ENCODE results near the gene CDH7. TPM values are rescaled to one million over a fixed set of nuclear protein-coding genes. Genes with fewer than 3 reads are reported as not detected.

CDH7 gene
- total RNA-seq, 2 donors from 2014 or later: 0.05 to 0.15 TPM

GRCh38 chr18:65852273-65852672 is 101.5 kb downstream of the CDH7 start:
- Histone ChIP-seq H3K4me1 (no peaks in the 10 kb centered on the region), H3K9ac (ENCODE audit: low read depth in 2 of 2, low read length in 2 of 2) (no peak overlapping the region), H3K27ac (no peak overlapping the region), H3K9me3 (no peaks in the 10 kb centered on the region), H3K4me3 (no peak overlapping the region), H3K36me3 (no peaks in the 10 kb centered on the region), H3K27me3 (no peaks in the 10 kb centered on the region)
- no peak for TF ChIP-seq CTCF (IDR thresholded peaks at IDR 0.05)
- intact Hi-C loops (cut with DNase I): no loop called here
- DNase-seq: no peak

DNA sequence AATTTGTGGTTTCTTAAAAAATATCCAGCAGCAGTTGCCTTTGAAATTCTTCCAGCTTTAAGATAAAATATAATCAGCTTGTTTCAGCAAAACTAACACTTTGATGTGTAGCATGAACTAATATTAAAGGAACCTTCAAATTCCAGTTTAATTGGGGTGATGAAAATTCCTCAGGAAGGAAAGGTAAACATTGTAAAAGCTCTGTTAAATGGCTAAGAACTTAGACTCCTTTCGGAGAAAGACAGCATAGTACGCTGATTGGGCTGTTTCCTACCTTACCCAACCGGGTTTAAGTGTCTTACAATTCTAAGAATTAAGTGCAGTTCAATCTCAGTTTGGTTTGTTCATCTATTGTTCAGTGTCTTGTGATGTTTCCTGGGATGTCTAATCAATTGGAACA is 108.3 kb downstream of the CDH7 start:
- no peaks in the 10 kb centered on the region for H3K4me1 ChIP-seq
- H3K4me3 ChIP-seq: no peak overlapping the region
- no peak for TF ChIP-seq CTCF (IDR thresholded peaks at IDR 0.05)
- no peaks in the 10 kb centered on the region for H3K36me3 ChIP-seq
- H3K27me3 ChIP-seq: no peaks in the 10 kb centered on the region
- no peak overlapping the region for H3K9ac ChIP-seq (ENCODE audit: low read depth in 2 of 2, low read length in 2 of 2)
- no peak overlapping the region for H3K27ac ChIP-seq
- DNase-seq: no peak
- H3K9me3 ChIP-seq: no peaks in the 10 kb centered on the region
- intact Hi-C loops (cut with DNase I): no loop called here

- no peak for TF ChIP-seq CTCF (IDR thresholded peaks at IDR 0.05)
- Histone ChIP-seq H3K27me3 (no peaks in the 10 kb centered on the region), H3K9ac (ENCODE audit: low read depth in 2 of 2, low read length in 2 of 2) (no peak overlapping the region), H3K9me3 (no peaks in the 10 kb centered on the region), H3K4me3 (no peak overlapping the region), H3K36me3 (no peaks in the 10 kb centered on the region), H3K4me1 (no peaks in the 10 kb centered on the region), H3K27ac (no peak overlapping the region)
- no peak for DNase-seq
- intact Hi-C loops (cut with DNase I): no loop called here
Measured at GRCh38 chr18:65869527-65869926, 118.7 kb downstream of the CDH7 start.

- Histone ChIP-seq H3K4me1 (no peaks in the 10 kb centered on the region), H3K9ac (ENCODE audit: low read depth in 2 of 2, low read length in 2 of 2) (no peak overlapping the region), H3K27ac (no peak overlapping the region), H3K36me3 (no peaks in the 10 kb centered on the region), H3K4me3 (no peak overlapping the region), H3K9me3 (no peaks in the 10 kb centered on the region), H3K27me3 (no peaks in the 10 kb centered on the region)
- no peak for DNase-seq
- no peak for TF ChIP-seq CTCF (IDR thresholded peaks at IDR 0.05)
- intact Hi-C loops (cut with DNase I): no loop called here
Measured at GRCh38 chr18:65876310-65876709, 125.5 kb downstream of the CDH7 start.

- no peaks in the 10 kb centered on the region for H3K36me3 ChIP-seq
- no peaks in the 10 kb centered on the region for H3K9me3 ChIP-seq
- H3K27me3 ChIP-seq: no peaks in the 10 kb centered on the region
- no peak for TF ChIP-seq CTCF (IDR thresholded peaks at IDR 0.05)
- no peaks in the 10 kb centered on the region for H3K4me1 ChIP-seq
- intact Hi-C loops (cut with DNase I): no loop called here
- H3K27ac ChIP-seq: no peak overlapping the region
- no peak overlapping the region for H3K4me3 ChIP-seq
- DNase-seq: no peak
- no peak overlapping the region for H3K9ac ChIP-seq (ENCODE audit: low read depth in 2 of 2, low read length in 2 of 2)
Measured at GRCh38 chr18:65897292-65897691, 146.5 kb downstream of the CDH7 start.

- no peak for DNase-seq
- Histone ChIP-seq H3K36me3 (no peaks in the 10 kb centered on the region), H3K9ac (ENCODE audit: low read depth in 2 of 2, low read length in 2 of 2) (no peak overlapping the region), H3K27ac (no peak overlapping the region), H3K9me3 (no peaks in the 10 kb centered on the region), H3K27me3 (no peaks in the 10 kb centered on the region), H3K4me3 (no peak overlapping the region), H3K4me1 (no peaks in the 10 kb centered on the region)
- no peak for TF ChIP-seq CTCF (IDR thresholded peaks at IDR 0.05)
- intact Hi-C loops (cut with DNase I): no loop called here
Measured at GRCh38 chr18:65901522-65901921, 150.7 kb downstream of the CDH7 start.
